IPS-NIHi11 (cell line): ENCODE data around the gene OR14I1.
"Not testable (repeated sequence)": the region's sequence is repeated elsewhere in the genome, so short reads cannot be mapped to it uniquely, and the experiment has no call there.

Experiments
- DNase-seq: peaks from one replicate; pipeline ENCODE4 v3.0.0; 2012; ENCODE audit warnings: mixed read lengths, low spot score

Gene OR14I1

DNA sequence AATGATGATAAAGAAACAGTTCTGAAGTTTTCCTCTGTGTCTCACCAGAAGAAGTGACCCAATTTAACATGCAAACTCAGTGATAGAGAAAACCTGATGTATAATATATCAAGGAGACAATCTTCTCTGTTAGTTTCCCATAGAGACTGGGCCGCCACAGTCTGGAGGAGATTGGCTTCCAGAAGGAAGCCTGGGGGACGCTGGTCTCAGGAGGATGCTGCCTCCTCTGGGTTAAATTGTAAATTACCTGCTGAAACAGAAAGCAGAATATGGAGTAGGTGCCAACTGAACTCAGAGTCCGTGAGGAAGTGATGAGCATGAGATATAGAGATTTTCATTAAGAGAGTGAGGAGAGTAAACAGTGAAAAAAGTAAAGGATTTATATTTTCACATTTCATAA, 15.8 kb downstream of the OR14I1 start:
- no peak for DNase-seq

DNA sequence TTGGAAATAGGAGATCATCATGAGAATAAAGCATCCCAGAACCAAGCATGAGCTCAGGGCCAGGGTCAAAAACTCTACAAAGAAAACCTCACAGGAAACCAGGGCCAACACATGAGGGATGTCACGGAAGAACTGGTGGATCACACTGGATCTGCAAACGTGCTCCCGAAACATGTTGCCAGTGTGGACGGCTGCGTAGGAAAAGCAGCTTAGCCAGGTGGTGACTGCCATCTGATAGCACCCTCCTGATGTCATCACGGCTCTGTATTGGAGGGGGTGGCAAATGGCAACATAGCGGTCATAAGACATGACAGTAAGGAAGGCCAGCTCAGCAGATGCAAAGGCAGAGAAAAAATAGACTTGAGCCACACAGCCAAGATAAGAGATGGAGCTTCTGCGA, 20.9 kb downstream of the OR14I1 start:
- DNase-seq = no peak

DNA sequence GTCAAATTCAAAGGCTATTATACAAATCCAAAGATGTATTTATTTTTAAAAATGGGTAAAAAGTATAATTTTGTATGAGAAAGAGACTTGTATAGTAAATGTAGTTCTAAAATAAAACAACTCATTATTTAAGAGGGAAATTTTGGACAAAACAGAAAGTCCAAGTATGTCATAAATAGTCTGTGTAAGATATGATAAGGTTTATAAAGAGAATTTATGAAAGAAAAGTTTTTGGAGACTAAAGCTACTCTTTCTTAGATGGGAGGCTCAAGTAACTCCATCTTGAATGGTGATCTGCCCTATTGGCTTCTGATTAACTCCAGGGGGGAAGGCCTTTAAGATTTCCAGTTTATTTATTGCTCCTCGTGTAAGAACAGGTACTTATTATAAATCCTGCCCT, 32.6 kb downstream of the OR14I1 start:
- DNase-seq = no peak

DNA sequence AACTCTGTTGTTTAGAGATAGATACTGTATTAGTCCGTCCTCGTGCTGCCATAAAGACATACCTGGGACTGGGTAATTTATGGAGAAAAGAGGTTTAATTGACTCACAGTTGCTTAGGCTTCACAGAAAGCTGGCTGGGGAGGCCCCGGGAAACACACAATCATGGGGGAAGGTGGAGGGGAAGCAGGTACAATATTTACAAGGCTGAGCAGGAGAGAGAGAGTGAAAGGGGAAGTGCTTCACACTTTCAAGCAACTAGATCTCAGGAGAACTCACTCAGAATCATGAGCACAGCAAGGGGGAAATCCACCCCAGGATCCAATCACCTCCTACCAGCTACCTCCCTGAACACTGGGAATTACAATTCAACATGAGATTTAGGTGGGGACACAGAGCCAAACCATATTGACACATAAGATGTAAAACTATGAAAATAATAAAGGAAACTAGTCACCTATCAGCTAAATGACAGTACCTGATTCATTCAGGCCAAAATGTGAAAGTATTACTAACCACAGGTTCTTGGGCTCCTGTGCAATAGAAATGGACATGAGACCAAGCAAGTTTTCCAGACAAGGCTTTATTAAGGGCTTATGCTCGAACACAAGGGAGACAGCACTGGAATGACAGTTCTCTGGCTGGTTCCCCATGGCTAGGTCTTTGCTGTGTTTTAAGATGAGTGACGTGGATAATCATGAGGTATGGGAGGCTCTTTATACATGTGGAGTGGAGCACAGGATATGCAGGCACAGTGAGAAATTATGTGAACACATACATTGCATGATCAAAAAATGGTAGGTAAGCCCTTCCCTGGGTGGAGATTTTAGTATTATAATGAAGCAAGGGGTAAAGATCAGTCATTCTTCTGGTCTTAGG, 38.9 kb downstream of the OR14I1 start:
- DNase-seq = not testable (repeated sequence)

DNA sequence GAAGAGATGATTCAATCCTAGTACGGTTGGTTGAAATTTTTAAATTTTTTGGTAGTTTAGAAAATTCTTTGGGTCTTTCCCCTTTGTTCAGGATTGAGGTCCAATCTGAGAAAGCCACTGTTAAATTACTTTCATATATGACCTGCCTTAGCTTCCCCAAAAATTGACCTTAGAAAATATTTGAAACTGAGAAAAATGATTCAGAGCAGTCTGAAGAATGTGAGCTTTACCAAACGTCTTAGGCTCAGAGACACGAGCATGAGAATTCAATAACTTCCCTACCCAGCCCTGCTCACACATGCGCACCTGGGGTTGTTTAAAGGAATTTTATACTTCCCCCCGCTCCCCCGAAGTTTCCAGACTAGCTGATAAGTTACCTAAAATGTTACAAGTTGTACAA, 45.8 kb downstream of the OR14I1 start:
- DNase-seq = not testable (repeated sequence)

DNA sequence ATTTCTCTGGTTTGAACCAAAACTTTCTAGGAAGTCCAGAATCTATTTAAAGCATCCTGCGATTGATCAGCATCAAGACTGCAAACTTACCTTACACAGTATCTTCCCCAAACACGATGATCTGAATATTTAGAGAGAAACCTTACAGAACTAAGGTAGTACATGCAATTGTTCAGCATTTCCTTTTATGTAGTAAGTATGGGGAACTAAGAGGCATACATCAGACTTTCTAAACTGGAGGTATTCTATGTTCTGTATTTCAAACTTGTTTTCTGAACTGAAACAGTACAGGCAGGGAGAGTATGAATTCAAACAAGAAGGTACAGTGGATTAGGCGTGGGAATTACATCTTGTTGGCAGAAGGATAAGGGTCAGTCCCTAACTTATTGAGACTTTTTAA, 47.2 kb downstream of the OR14I1 start, which contains the start of gene OR2T27:
OR2T27 (minus strand) TSS at position 175 of the 400 bp plus-strand sequence. CDS start 4,644 bp downstream, outside the sequence.
- DNase-seq = not testable (repeated sequence)
